ENCODE results near the gene CAAP1. TPM values are rescaled to one million over a fixed set of nuclear protein-coding genes. Genes with fewer than 3 reads are reported as not detected.

Gene CAAP1, protein sequence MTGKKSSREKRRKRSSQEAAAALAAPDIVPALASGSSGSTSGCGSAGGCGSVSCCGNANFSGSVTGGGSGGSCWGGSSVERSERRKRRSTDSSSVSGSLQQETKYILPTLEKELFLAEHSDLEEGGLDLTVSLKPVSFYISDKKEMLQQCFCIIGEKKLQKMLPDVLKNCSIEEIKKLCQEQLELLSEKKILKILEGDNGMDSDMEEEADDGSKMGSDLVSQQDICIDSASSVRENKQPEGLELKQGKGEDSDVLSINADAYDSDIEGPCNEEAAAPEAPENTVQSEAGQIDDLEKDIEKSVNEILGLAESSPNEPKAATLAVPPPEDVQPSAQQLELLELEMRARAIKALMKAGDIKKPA
- total RNA-seq (2014; rRNA removed; shearing (Covaris generic)) = 68.2 and 96.9 TPM in 2 replicates

DNA sequence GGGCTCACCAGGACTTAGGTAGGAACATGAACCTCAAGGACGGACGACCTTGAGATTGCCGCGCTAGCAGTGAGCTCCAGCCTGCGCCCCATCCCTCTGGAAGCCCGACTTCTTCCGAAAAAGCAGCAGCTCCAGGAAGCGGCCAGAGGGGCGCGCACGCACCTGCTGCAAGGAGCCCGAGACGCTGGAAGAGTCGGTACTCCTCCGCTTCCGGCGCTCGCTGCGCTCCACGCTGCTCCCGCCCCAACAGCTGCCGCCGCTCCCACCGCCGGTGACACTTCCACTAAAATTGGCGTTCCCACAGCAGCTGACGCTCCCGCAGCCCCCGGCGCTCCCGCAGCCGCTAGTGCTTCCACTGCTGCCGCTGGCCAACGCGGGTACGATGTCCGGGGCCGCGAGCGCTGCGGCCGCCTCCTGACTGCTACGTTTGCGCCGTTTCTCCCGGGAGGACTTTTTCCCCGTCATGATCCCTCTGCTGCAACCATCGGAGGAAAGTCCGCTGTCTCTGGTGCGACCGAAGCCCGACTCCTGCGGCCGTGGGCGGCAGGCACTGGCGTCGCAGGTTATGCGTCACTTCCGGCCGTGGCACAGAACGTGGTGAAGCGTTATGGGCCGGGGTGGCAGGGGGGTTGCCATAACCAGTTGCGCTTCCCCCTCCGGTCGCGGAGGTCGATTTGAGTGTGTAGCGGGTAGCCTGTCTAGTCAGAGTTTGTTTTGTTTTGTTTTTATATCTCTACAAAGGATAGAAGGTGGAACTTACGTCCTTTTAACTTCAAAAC, at the start of gene CAAP1:
Gene CAAP1, minus strand, starts transcription at position 552 of the 779 bp plus-strand sequence. Its CDS starts 87 bp downstream, at position 465.

Small RNA genes within 50 kb of the gene (small RNA-seq; reads per million reads assigned to genes)
- gene RF00322 (not detected), gene RN7SL100P (not detected)

Other genes with a start within 250 kb of the CAAP1 start
- 50.4 and 54.0 TPM in 2 replicates for gene PLAA, start 54.4 kb upstream of the CAAP1 start, total RNA-seq (2014; rRNA removed; shearing (Covaris generic))
- 23.2 and 26.1 TPM in 2 replicates for gene IFT74, start 63.6 kb upstream of the CAAP1 start, total RNA-seq (2014; rRNA removed; shearing (Covaris generic))
- not detected in 2 replicates for gene LRRC19, start 112.9 kb upstream of the CAAP1 start, total RNA-seq (2014; rRNA removed; shearing (Covaris generic))
- 0.16 and 0.30 TPM in 2 replicates for gene TEK, start 216.4 kb upstream of the CAAP1 start, total RNA-seq (2014; rRNA removed; shearing (Covaris generic))